Parathyroid adenoma (tissue), 2 donors: Measurements from ENCODE around the gene ZNF609.
A peak's percentile ranks its signal among the peaks of the same experiment; 100 is the strongest.

Experiments
- H2AFZ ChIP-seq: fragments of 300-600 bp; sonication (generic); one replicate; pipeline ENCODE4 v1.7.0; 2017; ENCODE audit warnings: antibody characterized with exemption, mild to moderate bottlenecking
- H3K27ac ChIP-seq: fragments of 300-600 bp; sonication (generic); one replicate; pipeline ENCODE4 v1.7.0; 2017
- H3K27me3 ChIP-seq: fragments of 300-600 bp; sonication (generic); one replicate; pipeline ENCODE4 v1.7.0; 2017; ENCODE audit warnings: low read length; ENCODE audit not compliant: control insufficient read depth, insufficient read depth
- H3K36me3 ChIP-seq: fragments of 300-600 bp; sonication (generic); one replicate; pipeline ENCODE4 v1.7.0; 2017; ENCODE audit warnings: low read length; ENCODE audit not compliant: control insufficient read depth, insufficient read depth
- H3K4me1 ChIP-seq: fragments of 300-600 bp; sonication (generic); one replicate; pipeline ENCODE4 v1.7.0; 2017; ENCODE audit warnings: control low read depth
- H3K4me2 ChIP-seq: fragments of 300-600 bp; sonication (generic); one replicate; pipeline ENCODE4 v1.7.0; 2017; ENCODE audit warnings: low read length
- H3K4me3 ChIP-seq: fragments of 300-600 bp; sonication (generic); one replicate; pipeline ENCODE4 v1.7.0; 2017; ENCODE audit warnings: low read depth, low read length
- H3K79me2 ChIP-seq: fragments of 300-600 bp; sonication (generic); one replicate; pipeline ENCODE4 v1.7.0; 2017; ENCODE audit warnings: control low read depth
- H3K9ac ChIP-seq: fragments of 300-600 bp; sonication (generic); one replicate; pipeline ENCODE4 v1.7.0; 2017; ENCODE audit warnings: mild to moderate bottlenecking
- H3K9me3 ChIP-seq: fragments of 300-600 bp; sonication (generic); one replicate; pipeline ENCODE4 v1.7.0; 2017; ENCODE audit warnings: low read length; ENCODE audit not compliant: control insufficient read depth
- TF ChIP-seq, protein P1 (sequence below): fragments of 300-600 bp; sonication (generic); IDR thresholded peaks from one replicate; pipeline ENCODE4 v1.7.0; 2017; ENCODE audit warnings: antibody characterized with exemption, mild to moderate bottlenecking
- donor health status: primary hyperparathyroidism.

ZNF609 gene

DNA sequence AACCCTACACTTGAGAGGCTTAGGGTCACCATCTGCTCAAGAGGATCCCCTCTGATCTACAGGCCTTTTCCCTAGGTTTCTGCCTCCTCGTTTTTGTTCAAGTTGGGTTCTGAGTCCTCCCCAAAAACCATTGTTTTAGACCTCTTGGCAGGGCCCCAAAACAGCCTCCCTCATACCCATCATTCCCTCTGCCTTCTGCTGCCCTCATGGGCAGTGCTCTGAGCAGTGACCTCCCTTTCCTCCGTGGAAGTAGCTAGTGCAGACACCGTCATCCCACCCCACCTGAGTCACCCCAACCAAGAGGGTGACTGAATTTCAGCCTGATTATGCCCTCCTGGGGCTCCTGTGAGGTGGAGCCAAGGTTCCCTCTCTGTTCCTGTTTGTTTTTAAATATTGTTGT is 223.0 kb downstream of the ZNF609 start:
- Histone ChIP-seq H3K27me3 (no peaks in the 10 kb centered on the region), H2AFZ (no peak overlapping the region), H3K36me3 (no peaks in the 10 kb centered on the region), H3K4me3 (no peak overlapping the region), H3K4me2 (no peak overlapping the region), H3K9ac (no peak overlapping the region), H3K27ac (no peak overlapping the region), H3K9me3 (no peaks in the 10 kb centered on the region), H3K79me2 (no peaks in the 10 kb centered on the region), H3K4me1 (peaks cover 2% of the 10 kb centered on the region)
- TF ChIP-seq, protein P1, sequence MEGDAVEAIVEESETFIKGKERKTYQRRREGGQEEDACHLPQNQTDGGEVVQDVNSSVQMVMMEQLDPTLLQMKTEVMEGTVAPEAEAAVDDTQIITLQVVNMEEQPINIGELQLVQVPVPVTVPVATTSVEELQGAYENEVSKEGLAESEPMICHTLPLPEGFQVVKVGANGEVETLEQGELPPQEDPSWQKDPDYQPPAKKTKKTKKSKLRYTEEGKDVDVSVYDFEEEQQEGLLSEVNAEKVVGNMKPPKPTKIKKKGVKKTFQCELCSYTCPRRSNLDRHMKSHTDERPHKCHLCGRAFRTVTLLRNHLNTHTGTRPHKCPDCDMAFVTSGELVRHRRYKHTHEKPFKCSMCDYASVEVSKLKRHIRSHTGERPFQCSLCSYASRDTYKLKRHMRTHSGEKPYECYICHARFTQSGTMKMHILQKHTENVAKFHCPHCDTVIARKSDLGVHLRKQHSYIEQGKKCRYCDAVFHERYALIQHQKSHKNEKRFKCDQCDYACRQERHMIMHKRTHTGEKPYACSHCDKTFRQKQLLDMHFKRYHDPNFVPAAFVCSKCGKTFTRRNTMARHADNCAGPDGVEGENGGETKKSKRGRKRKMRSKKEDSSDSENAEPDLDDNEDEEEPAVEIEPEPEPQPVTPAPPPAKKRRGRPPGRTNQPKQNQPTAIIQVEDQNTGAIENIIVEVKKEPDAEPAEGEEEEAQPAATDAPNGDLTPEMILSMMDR: no peak

DNA sequence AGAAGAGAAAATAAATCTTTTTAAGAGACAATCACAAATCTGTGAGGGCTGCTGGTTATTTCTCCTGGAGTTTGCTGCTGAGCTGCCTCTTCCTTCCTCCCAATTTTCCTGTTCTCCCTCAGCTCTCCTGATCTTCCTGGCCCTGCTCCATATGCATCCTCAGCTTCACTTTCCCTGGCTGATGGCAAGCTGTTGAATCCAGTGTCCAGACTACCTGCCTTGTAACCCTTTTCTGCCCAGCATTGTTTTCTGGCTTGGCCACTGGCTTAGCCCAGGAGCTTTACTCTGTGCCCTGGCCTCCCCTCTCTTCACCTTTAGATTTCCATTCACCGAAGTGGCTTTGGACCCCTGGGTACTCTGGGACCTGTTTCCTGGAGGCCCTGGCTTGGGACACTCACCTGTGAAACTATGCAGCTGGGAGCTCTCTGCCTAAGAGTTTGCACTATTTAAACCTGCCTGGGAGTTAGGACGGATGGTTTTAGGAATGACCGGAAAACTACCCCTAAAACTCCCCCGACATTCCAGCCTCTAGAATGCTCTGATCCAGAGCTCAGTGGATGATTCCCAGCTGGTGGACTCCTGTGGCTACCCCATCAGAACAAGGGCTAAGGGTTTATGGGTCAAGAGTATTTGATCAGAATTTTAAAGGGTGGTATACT is 225.0 kb downstream of the ZNF609 start:
- Histone ChIP-seq H3K27ac (no peak overlapping the region), H2AFZ (no peak overlapping the region), H3K9ac (no peak overlapping the region), H3K36me3 (no peaks in the 10 kb centered on the region), H3K79me2 (no peaks in the 10 kb centered on the region), H3K4me3 (no peak overlapping the region), H3K4me1 (peaks cover 5% of the 10 kb centered on the region), H3K27me3 (no peaks in the 10 kb centered on the region), H3K4me2 (no peak overlapping the region), H3K9me3 (no peaks in the 10 kb centered on the region)
- TF ChIP-seq, protein P1: no peak

DNA sequence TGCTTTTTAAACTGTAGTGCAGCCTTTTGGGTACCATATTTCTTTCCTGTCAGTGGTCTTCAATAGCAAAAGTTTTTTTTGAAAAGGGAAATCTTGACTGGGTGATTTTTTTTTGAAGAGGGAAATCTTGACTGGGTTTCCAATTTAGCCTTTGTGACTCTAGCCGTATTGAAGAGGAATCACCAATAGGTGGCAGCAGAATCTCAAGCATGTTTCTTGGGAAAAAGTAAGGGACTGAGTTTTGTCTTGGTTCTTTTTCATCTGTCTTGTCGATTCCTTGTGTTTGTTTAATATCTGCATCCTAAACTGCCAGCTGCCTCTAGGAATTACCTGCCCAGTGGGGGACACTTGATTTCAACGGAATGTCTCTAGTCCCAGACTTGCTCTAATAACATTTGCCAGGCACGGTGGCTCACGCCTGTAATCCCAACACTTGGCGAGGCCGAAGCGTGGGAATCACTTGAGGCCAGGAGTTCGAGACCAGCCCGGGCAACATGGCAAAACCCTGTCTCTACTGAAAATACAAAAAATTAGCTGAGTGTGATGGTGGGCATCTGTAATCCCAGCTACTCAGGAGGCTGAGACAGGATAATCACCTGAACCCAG is 225.9 kb downstream of the ZNF609 start:
- H2AFZ ChIP-seq: no peak overlapping the region
- H3K36me3 ChIP-seq: no peaks in the 10 kb centered on the region
- no peak overlapping the region for H3K9ac ChIP-seq
- peaks cover 11% of the 10 kb centered on the region for H3K4me1 ChIP-seq
- H3K79me2 ChIP-seq: peaks cover under 1% of the 10 kb centered on the region
- no peak overlapping the region for H3K4me3 ChIP-seq
- no peak overlapping the region for H3K4me2 ChIP-seq
- no peaks in the 10 kb centered on the region for H3K9me3 ChIP-seq
- no peaks in the 10 kb centered on the region for H3K27me3 ChIP-seq
- H3K27ac ChIP-seq: no peak overlapping the region
- TF ChIP-seq, protein P1: peak; percentile 58

DNA sequence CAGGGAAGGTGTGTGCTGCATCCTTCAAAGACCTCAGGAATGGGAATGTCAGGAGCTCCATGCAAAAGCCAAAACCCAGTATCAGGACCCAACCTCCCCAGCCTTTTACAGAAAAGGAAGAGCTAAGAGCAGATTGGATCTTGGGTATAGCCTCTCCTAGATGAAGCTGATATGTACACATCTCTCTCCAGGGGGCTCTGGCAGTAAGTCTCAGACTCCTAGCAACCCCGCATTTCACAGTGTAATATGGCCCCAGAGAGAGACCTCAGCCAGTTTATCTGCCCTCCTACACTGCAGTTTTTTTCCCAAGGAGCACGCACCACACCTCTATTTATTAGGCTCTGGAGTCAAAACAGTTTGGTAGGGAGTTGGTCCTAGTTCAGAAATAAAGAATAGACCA is 226.8 kb downstream of the ZNF609 start:
- peaks cover 11% of the 10 kb centered on the region for H3K4me1 ChIP-seq
- H3K9me3 ChIP-seq: no peaks in the 10 kb centered on the region
- H3K9ac ChIP-seq: no peak overlapping the region
- H2AFZ ChIP-seq: no peak overlapping the region
- no peaks in the 10 kb centered on the region for H3K36me3 ChIP-seq
- no peak overlapping the region for H3K4me3 ChIP-seq
- H3K27ac ChIP-seq: no peak overlapping the region
- TF ChIP-seq, protein P1: no peak
- H3K4me2 ChIP-seq: no peak overlapping the region
- H3K27me3 ChIP-seq: no peaks in the 10 kb centered on the region
- H3K79me2 ChIP-seq: peaks cover 2% of the 10 kb centered on the region

- Histone ChIP-seq H2AFZ (no peak overlapping the region), H3K79me2 (peaks cover 4% of the 10 kb centered on the region), H3K4me2 (no peak overlapping the region), H3K9ac (no peak overlapping the region), H3K9me3 (no peaks in the 10 kb centered on the region), H3K4me1 (peaks cover 11% of the 10 kb centered on the region), H3K36me3 (no peaks in the 10 kb centered on the region), H3K27ac (peak overlapping the region; percentile 11), H3K27me3 (no peaks in the 10 kb centered on the region), H3K4me3 (no peak overlapping the region)
- TF ChIP-seq, protein P1: no peak
These were observed 227.3 kb downstream of the ZNF609 start for GRCh38 chr15:64687688-64688087.
